Left colon (tissue), 2 donors: ENCODE data around the gene KIAA0040. TPM values are rescaled to one million over a fixed set of nuclear protein-coding genes. Genes with fewer than 3 reads are reported as not detected.
A peak's percentile ranks its signal among the peaks of the same experiment; 100 is the strongest.

ENCODE experiments used
- ATAC-seq: fragments of 200-7000 bp; cut with Tn5 transposase; one replicate; pipeline ENCODE4 v1.9.1; 2020; ENCODE audit warnings: mild to moderate bottlenecking, moderate library complexity
- DNase-seq, 2 donors: peaks; one replicate each; pipeline ENCODE4 v3.0.0-alpha.2; 2020
- intact Hi-C, 2 donors: fragments of 100-400 bp; cut with DNase I in 1 of 2; cut with micrococcal nuclease in 1 of 2; formaldehyde crosslinking; loops; one replicate each; pipeline versions ENCODE4 v1.11.2 to v1.14.0; 2022; cut with DNase I, micrococcal nuclease
- total RNA-seq, 2 donors: library from RNA; stranded (reverse); fragmentation: NEBNext Ultra II Directional; extraction: Animal tissue kit (Norgen Biotek cat#: 25700); gene quantifications; one replicate each; pipeline ENCODE4 v1.2.1, GENCODE V29; 2021
- donor health status: DM: no; HTN: no; CAD: no.
- donor health status: DM: yes; HTN: yes; CAD: no.

Gene KIAA0040
- total RNA-seq, 2 donors from 2014 or later: 14.8 to 14.9 TPM

- ATAC-seq: no peak
- DNase-seq: no peak
- intact Hi-C loops: loop anchor here in 1 of 2 donors (5.0 kb wide), 1 partner anchor 172 kb away; no protein-coding TSS in a partner anchor
These were observed 41.8 kb downstream of the KIAA0040 start for GRCh38 chr1:175150596-175151319.

DNA sequence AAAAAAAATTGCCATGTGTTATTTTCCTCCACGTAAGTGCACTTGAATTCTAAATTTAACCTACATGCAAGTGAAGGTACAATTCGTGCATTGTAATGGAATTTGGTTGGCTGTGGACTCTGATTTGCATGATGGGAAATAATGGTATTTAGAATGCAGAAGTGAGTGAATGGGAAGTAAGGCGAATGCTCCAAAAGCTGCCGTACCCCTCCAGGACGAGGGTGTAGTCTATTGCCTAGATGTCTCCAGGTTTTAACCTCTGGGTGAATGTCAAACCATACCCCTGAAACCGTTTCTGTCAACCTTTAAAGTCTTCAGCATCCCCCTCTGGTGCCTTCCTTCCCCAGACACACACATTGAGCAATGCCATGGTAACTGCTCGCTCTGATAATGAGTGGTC is 44.5 kb downstream of the KIAA0040 start:
- intact Hi-C loops: no loop called here
- DNase-seq (no peak), ATAC-seq (no peak)

GRCh38 chr1:175147569-175147968 is 45.0 kb downstream of the KIAA0040 start:
- intact Hi-C loops: no loop called here
- no peak for ATAC-seq
- no peak for DNase-seq

DNA sequence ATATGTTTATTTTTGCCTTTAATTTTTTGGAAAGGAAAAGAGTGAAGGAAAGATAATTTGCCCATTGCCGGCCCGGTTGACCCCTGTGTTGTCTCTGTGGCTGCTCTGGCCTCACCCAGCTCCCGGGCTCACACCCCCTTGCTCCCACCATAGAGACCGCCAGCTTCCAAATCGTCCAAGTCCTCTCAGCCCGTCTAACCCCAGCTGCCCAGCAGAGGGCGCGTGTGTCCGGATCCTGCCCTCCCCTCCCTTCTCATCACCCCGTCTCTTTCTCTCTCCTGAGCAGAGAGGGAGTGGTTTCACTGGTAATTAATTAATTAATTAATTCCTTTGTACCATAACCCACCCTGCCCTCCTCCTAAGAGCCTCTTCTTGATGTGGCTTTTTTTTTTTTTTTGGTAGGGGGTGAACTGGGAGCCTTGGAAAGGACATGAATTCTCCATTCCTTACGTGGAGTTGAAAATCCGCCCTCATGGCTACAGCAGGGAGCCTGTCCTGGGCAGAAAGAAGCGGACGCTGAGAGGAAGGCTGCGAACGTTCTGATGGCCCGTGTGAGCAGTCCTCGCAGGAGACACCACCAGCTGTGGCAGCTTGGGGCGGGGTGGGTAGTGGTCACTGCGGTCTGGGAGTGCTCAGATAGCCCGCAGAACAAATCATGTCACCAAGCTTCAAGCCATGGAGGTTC is 45.9 kb downstream of the KIAA0040 start:
- intact Hi-C loops: no loop called here
- ATAC-seq: peak; percentile 75
- DNase-seq: peak; percentile 41 to 75

DNA sequence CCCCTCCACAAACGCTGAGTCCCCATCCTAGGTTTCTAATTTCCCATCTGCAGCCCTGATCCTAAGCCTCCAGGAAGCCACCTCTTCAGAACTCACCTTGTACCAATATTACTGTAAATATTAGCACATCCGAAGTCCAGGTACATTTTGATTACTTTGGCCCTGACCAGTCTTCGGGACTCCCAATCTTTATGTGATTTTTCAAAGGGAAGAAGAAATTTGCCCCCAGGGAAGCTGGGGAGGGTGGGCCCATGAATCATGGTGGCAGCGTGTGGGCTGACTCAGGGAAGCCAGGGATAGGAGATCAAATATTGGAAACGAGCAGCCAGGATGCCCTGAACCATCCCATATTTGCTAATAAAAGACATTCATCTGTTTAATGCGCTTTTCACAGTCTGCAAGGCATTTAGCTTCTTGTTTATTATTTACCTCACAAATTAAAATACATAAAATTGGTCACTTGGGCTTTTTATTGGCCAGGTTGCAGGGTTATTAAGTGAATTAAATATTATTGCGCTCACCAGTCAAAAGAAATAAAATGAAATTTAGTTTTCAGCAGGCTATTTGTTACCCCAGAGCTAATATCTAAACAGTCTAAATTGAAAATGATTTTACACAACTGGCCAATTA is 46.6 kb downstream of the KIAA0040 start:
- DNase-seq (no peak), ATAC-seq (no peak)
- intact Hi-C loops: no loop called here

DNA sequence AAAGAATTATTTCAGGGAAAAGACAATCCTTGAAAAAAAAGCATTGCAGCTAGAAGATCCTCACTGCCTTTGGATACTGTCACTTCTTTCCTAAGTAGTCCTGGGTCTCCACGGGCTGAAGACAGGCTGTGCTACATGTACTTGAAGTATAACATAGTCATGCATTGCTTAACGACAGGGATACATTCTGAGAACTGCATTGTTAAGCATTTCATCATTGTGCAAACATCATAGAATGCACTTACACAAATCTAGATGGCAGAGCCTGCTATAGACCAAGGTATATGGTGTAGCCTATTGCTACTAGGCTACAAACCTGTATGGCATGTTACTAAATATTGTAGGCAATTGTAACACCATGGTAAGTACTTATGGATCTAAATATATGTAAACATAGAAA is 54.0 kb downstream of the KIAA0040 start:
- ATAC-seq (no peak), DNase-seq (no peak)
- intact Hi-C loops: no loop called here

DNA sequence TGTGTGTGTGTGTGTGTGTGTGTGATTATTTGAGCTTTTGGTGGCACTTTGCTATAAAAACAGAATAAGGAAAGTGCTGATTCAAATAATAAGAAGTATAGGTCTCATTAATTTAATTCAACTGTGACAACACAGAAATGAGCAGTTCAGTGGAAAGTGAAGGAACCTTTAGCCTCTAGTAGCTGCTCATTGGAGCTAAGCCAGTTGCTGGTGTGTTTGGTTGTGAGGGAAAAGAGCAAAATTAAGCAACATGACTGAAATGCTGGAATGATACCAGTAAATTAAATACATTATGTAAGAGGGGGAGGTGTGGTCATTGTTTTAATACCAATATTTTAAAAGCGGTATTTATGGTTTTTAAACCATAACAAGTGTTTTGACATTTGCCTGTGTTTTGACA is 55.2 kb downstream of the KIAA0040 start:
- no peak for DNase-seq
- ATAC-seq: no peak
- intact Hi-C loops: no loop called here

- intact Hi-C loops: no loop called here
- no peak for DNase-seq
- no peak for ATAC-seq
These were observed 56.3 kb downstream of the KIAA0040 start for GRCh38 chr1:175136246-175136645.

DNA sequence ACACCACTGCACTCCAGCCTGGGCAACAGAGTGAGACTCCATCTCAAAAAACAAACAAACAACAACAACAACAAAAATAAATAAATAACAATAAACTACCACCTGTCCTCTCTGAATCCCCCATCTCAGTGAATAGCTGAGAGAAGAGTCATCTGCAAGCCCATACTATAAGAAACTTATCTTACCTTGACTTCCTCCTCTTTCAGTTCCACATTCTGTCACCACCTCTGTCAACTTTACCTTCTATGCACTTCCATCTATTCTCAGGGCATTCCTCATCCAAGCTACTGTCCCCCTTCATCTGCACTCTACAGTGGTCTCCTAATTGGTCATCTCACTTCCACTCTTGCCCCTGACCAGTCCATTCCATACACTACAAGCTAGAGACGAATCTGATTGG is 58.1 kb downstream of the KIAA0040 start:
- no peak for ATAC-seq
- intact Hi-C loops: no loop called here
- DNase-seq: no peak

GRCh38 chr1:175133673-175134435 is 58.7 kb downstream of the KIAA0040 start:
- DNase-seq (no peak), ATAC-seq (no peak)
- intact Hi-C loops: no loop called here

DNA sequence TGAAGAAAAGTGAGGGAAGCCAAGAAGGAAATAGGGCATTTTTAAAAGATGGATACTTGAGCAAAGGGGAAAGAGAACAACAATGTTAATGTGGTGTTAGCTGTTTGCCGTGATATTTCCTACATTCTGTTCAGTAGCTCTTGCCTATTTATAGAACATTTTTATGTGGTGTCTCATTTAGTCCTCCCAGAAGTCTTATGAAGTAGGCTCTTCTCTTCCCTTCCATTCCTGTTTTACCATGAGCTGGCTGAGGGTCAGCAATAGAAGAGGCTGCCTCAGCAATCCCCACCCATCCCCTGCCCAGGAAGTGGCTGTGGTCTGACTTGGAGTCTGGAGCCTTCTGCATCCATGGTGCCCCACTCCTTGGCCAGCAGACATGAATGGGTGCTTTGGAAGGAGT is 60.1 kb downstream of the KIAA0040 start:
- no peak for DNase-seq
- ATAC-seq: no peak
- intact Hi-C loops: no loop called here

- DNase-seq (no peak), ATAC-seq (no peak)
- intact Hi-C loops: no loop called here
These were observed 61.5 kb downstream of the KIAA0040 start for GRCh38 chr1:175131095-175131494.

DNA sequence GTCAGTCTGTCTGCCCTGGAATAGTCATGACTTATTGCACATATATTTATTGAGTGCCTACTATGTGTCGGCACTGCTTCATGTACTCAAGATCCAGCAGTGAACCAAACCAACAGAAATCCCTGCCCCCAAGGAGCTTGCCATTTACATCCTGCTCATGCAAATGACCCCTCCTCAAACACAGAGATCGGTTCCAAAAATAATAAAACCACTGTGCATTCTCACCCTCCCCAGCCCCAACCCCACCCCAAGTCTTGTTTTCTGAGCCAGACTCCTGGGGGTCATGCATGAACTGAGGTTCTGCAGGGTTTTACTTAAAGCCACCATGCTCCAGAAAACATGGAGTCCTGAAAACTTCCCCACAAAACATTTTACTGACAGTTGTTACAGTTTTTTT is 61.9 kb downstream of the KIAA0040 start:
- ATAC-seq (no peak), DNase-seq (no peak)
- intact Hi-C loops: no loop called here

DNA sequence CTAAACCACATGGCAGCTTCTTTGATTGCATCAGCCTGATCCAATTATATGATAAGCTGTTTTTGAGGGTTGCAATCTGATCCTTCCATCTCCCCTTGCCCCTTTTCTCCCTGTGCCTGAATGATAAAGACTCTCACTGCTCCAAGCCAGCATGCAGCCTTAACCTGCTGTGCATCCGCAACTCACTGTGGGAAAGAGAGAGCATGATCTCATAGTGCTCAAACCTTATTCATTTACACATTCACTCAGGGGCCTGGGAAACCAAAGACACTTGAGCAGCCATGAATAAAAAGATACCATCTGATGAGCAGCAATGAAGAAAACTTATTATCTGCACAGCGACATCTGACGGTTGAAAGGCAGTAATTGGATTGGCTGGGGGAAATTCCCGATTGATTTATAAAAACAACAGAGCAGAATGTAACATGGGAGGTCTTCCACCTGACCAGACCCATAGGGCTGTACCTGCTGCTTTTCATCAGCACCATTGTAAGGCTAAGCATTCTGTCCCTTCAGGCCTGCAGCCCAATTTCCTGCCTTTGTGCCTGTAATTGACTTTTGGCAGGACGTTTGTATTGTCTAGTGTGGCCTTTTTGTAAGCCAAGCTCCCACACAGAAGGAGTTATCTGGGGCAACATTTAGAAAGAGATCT is 62.5 kb downstream of the KIAA0040 start:
- no peak for DNase-seq

GRCh38 chr1:175129644-175129996 is 63.0 kb downstream of the KIAA0040 start:
- intact Hi-C loops: loop anchor here in 1 of 2 donors (5.0 kb wide), 1 partner anchor 97 kb away; no protein-coding TSS in a partner anchor
- DNase-seq (no peak), ATAC-seq (no peak)

More for the DNA sequence above, 62.5 kb downstream of the KIAA0040 start:
- no peak for ATAC-seq
- intact Hi-C loops: loop anchor here in 1 of 2 donors (5.0 kb wide), 1 partner anchor 98 kb away; no protein-coding TSS in a partner anchor

DNA sequence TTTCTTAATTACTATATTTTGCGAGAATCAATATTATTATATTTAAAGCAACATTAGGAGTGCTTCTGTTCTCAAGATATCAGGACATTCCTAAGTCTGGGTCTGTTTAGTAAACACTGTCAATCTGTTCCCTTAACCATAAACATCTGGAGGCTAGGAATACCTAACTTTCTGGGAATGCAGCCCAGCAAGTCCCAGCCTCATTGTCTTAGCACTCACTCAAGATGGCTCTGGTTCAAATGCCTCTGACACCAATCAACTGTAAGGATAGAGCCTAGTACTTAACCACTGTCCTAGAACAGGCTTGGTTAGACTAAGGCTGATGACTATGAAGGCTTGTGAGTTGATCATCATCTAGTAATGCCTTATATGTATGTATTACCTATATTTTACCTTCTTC is 63.4 kb downstream of the KIAA0040 start:
- intact Hi-C loops: loop anchor here in 1 of 2 donors (5.0 kb wide), 1 partner anchor 97 kb away; no protein-coding TSS in a partner anchor
- ATAC-seq (no peak), DNase-seq (no peak)

DNA sequence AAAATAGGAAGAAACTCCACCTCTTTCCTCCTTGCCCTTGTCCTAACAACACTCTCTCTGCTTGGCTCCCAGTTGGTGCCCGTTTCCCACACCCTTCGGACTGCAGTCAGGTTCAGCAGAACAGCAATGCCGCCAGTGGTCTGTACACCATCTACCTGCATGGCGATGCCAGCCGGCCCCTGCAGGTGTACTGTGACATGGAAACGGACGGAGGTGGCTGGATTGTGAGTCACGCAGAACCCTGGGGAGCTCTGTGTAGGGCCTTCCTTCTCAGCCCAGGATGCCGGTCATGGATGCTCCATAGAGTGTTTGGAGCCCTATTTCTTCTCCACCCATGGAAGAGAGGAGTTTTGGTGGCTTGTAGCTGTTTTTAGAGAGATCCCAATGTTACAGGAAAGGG is 64.1 kb downstream of the KIAA0040 start:
- DNase-seq: no peak
- no peak for ATAC-seq
- intact Hi-C loops: loop anchor here in 1 of 2 donors (5.0 kb wide), 1 partner anchor 96 kb away; no protein-coding TSS in a partner anchor

GRCh38 chr1:175127565-175127964 is 65.0 kb downstream of the KIAA0040 start:
- intact Hi-C loops: loop anchor here in 1 of 2 donors (5.0 kb wide), 1 partner anchor 95 kb away; no protein-coding TSS in a partner anchor
- DNase-seq (no peak), ATAC-seq (no peak)
